ENCODE data around the gene PIGK. TPM values are rescaled to one million over a fixed set of nuclear protein-coding genes. Genes with fewer than 3 reads are reported as not detected.

The PIGK gene
- total RNA-seq, 6 experiments from 2014 or later, result 13.4 to 19.1 (median 16.1) TPM

DNA sequence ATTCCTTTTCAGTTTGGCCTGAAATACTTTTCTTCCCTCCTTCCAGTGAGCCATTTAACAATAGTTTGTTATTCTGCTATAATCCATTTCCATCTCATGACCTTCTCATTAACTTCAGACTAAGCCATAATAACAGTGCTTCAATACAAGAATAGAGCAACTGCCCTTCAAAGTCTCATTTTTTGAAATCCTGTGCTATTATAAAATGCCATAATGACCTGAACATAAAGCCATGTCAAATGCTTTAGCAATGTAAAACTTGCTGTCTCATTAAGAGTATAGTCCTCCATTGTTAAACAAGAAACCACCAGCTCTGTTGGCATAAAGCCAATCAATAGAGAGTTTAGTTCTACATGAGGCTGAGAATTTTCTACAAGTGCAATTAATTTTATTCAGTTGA, 9.6 kb upstream of the PIGK start:
- no peak for DNase-seq
- no peaks in the 10 kb centered on the region for H3K4me1 ChIP-seq
- no peak overlapping the region for H3K4me3 ChIP-seq
- ATAC-seq, result no peak
- H3K36me3 ChIP-seq, result no peaks in the 10 kb centered on the region
- no peak for TF ChIP-seq POLR2A (IDR thresholded peaks at IDR 0.05)
- TF ChIP-seq, protein P1, sequence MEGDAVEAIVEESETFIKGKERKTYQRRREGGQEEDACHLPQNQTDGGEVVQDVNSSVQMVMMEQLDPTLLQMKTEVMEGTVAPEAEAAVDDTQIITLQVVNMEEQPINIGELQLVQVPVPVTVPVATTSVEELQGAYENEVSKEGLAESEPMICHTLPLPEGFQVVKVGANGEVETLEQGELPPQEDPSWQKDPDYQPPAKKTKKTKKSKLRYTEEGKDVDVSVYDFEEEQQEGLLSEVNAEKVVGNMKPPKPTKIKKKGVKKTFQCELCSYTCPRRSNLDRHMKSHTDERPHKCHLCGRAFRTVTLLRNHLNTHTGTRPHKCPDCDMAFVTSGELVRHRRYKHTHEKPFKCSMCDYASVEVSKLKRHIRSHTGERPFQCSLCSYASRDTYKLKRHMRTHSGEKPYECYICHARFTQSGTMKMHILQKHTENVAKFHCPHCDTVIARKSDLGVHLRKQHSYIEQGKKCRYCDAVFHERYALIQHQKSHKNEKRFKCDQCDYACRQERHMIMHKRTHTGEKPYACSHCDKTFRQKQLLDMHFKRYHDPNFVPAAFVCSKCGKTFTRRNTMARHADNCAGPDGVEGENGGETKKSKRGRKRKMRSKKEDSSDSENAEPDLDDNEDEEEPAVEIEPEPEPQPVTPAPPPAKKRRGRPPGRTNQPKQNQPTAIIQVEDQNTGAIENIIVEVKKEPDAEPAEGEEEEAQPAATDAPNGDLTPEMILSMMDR (IDR thresholded peaks at IDR 0.05), result no peak
- intact Hi-C loops (cut with DNase I), result no loop called here
- no peak overlapping the region for H3K27ac ChIP-seq
- H3K27me3 ChIP-seq, result no peaks in the 10 kb centered on the region
- H3K9me3 ChIP-seq, result no peaks in the 10 kb centered on the region

DNA sequence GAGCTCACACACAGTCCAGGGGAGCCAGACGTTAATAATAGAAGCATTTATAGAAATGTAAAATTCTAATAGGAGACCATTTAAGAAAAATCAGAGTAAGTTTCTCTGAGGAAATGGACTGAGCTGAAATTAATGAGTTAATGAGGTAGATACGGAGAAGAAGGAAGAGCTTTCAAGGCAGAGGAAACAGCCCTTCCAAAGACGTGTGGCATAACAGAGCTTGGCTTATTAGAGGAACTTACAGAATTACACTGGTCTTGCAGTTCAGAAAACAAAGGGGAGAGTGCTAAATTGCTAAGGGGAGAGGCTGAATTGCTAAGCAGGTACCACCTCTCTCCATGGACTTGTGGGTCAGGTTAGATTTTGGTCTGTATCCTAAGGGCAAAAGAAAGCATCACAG, 8.2 kb upstream of the PIGK start:
- TF ChIP-seq POLR2A (IDR thresholded peaks at IDR 0.05), result no peak
- TF ChIP-seq, protein P1 (IDR thresholded peaks at IDR 0.05), result no peak
- H3K27me3 ChIP-seq, result no peaks in the 10 kb centered on the region
- no peak for DNase-seq
- H3K4me1 ChIP-seq, result no peaks in the 10 kb centered on the region
- H3K36me3 ChIP-seq, result no peaks in the 10 kb centered on the region
- intact Hi-C loops (cut with DNase I), result no loop called here
- WGBS (ENCODE audit: insufficient coverage, low coverage, low lambda C conversion rate, missing lambda C conversion rate), result 24% methylated on average over 3 of the region's 3 CpGs
- H3K9me3 ChIP-seq, result no peaks in the 10 kb centered on the region
- no peak for ATAC-seq
- H3K27ac ChIP-seq, result no peak overlapping the region
- no peak overlapping the region for H3K4me3 ChIP-seq

DNA sequence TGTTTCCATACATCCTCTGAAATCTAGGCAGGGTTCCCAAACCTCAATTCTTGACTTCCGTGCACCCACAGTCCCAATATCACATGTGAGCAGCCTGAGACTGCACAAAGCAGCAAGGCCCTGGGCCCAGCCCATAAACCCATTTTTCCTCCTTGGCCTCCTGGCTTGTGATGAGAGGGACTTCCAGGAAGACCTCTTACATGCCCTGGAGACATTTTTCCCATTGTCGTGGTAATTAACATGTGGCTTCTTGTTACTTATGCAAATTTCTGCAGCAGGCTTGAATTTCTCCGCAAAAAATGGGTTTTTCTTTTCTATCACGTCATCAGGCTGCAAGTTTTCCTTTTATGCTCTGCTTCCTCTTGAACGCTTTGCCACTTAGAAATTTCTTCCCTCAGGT, 3.3 kb upstream of the PIGK start:
- whole genome bisulfite sequencing (ENCODE audit: insufficient coverage, low coverage, low lambda C conversion rate, missing lambda C conversion rate), result 66% methylated on average over 5 of the region's 5 CpGs
- no peak for TF ChIP-seq POLR2A (IDR thresholded peaks at IDR 0.05)
- TF ChIP-seq, protein P1 (IDR thresholded peaks at IDR 0.05), result no peak
- no peaks in the 10 kb centered on the region for H3K36me3 ChIP-seq
- DNase-seq (no peak), ATAC-seq (no peak)
- intact Hi-C loops (cut with DNase I), result no loop called here
- H3K4me1 ChIP-seq, result peaks cover 0 to 14% (median 2%) of the 10 kb centered on the region in 4 donors
- H3K27me3 ChIP-seq, result no peaks in the 10 kb centered on the region
- H3K9me3 ChIP-seq, result no peaks in the 10 kb centered on the region
- H3K4me3 ChIP-seq, result no peak overlapping the region
- no peak overlapping the region for H3K27ac ChIP-seq

DNA sequence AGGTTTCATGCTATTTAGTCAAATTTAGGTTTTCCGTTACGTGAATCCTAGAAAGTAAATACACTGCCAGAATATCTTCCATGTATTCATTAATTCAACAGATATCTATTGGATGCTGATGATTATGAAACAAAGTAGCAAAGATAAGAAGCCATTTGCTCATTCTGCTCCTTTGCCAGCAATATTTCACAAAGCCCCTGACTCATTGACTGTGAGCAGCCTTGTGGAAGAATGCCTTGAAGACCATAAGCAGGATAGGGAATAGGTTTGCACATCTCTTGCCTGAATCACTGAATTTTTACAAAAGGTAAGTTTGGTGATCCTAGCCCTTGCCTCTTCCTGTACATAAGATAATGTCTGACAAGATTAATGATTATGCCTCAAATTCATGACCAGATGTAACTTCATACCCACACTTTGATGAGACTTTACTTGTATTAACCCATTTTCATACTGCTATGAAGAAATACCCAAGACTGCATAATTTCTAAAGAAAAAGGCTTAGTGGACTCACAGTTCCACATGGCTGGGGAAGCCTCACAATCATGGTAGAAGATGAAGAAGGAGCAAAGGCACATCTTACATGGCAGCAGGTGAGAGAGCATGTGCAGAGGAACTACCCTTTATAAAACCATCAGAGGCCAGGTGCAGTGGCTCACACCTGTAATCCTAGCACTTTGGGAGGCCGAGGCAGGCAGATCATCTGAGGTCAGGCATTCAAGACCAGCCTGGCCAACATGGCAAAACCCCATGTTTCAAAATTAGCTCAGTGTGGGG, 1.6 kb upstream of the PIGK start:
- 67% methylated on average over 3 of the region's 3 CpGs for WGBS (ENCODE audit: insufficient coverage, low coverage, low lambda C conversion rate, missing lambda C conversion rate)
- Histone ChIP-seq H3K4me1 (peaks cover 0 to 14% (median 2%) of the 10 kb centered on the region in 4 donors), H3K4me3 (no peak overlapping the region), H3K27me3 (no peaks in the 10 kb centered on the region), H3K9me3 (no peaks in the 10 kb centered on the region), H3K36me3 (no peaks in the 10 kb centered on the region), H3K27ac (no peak overlapping the region)
- DNase-seq, result no peak
- intact Hi-C loops (cut with DNase I), result no loop called here
- TF ChIP-seq, protein P1 (IDR thresholded peaks at IDR 0.05), result no peak
- TF ChIP-seq POLR2A (IDR thresholded peaks at IDR 0.05), result no peak
- no peak for ATAC-seq
